Measurements from ENCODE around the gene RBM24. TPM values are rescaled to one million over a fixed set of nuclear protein-coding genes. Genes with fewer than 3 reads are reported as not detected.

RBM24 gene
- total and polyA plus RNA-seq, 9 donors = 1.1 to 6.5 (median 2.0) TPM

DNA sequence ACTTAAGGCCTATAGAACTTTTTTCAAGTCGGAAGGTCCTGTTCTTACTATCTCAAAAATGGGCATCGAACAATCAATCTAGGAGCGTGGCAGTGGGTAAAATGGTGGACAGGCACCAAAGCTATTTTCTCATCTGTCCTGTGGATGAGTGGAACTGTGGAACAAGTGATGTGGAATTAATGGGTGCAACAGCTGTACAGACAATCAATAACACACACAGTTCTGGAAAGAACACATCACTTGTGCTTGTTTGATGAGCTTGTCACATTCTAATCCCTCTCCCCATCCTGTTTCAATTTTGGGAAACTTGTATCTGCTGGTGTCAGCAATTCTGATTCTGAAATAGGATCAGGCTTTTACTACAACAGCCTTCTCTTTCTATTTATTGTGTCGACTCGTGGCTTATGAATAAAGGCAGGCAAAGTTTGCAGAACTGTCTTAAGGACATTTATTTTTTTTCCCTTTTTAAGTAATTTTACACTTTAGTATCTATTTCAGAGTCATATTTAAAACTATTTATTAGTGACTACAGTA lies 11.5 kb downstream of the RBM24 start:
- Histone ChIP-seq H3K4me1 (ENCODE audit: insufficient read depth) (no peaks in the 10 kb centered on the region), H3K4me3 (no peak overlapping the region), H3K27me3 (no peaks in the 10 kb centered on the region), H3K9me3 (no peaks in the 10 kb centered on the region), H3K36me3 (no peaks in the 10 kb centered on the region), H3K27ac (no peak overlapping the region)
- TF ChIP-seq EP300 (IDR thresholded peaks at IDR 0.05) = no peak
- TF ChIP-seq POLR2A (IDR thresholded peaks at IDR 0.05) = no peak
- TF ChIP-seq, protein P1, sequence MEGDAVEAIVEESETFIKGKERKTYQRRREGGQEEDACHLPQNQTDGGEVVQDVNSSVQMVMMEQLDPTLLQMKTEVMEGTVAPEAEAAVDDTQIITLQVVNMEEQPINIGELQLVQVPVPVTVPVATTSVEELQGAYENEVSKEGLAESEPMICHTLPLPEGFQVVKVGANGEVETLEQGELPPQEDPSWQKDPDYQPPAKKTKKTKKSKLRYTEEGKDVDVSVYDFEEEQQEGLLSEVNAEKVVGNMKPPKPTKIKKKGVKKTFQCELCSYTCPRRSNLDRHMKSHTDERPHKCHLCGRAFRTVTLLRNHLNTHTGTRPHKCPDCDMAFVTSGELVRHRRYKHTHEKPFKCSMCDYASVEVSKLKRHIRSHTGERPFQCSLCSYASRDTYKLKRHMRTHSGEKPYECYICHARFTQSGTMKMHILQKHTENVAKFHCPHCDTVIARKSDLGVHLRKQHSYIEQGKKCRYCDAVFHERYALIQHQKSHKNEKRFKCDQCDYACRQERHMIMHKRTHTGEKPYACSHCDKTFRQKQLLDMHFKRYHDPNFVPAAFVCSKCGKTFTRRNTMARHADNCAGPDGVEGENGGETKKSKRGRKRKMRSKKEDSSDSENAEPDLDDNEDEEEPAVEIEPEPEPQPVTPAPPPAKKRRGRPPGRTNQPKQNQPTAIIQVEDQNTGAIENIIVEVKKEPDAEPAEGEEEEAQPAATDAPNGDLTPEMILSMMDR (IDR thresholded peaks at IDR 0.05) = no peak
- intact Hi-C loops (cut with DNase I) = no loop called here
- no peak for DNase-seq
- 78 to 88% (median 88%) methylated on average over 5 of the region's 5 CpGs for WGBS, 3 donors

- no peak for TF ChIP-seq POLR2A (IDR thresholded peaks at IDR 0.05)
- no peak for TF ChIP-seq EP300 (IDR thresholded peaks at IDR 0.05)
- TF ChIP-seq, protein P1 (IDR thresholded peaks at IDR 0.05) = no peak
- intact Hi-C loops (cut with DNase I) = no loop called here
- DNase-seq = no peak
- H3K27me3 ChIP-seq = no peaks in the 10 kb centered on the region
- no peak overlapping the region for H3K4me3 ChIP-seq
- no peaks in the 10 kb centered on the region for H3K4me1 ChIP-seq (ENCODE audit: insufficient read depth)
- 93 to 97% (median 94%) methylated on average over 1 of the region's 1 CpG for WGBS, 3 donors
- H3K27ac ChIP-seq = no peak overlapping the region
- no peaks in the 10 kb centered on the region for H3K36me3 ChIP-seq
- H3K9me3 ChIP-seq = no peaks in the 10 kb centered on the region
Measured at GRCh38 chr6:17293395-17293794, 12.2 kb downstream of the RBM24 start.

DNA sequence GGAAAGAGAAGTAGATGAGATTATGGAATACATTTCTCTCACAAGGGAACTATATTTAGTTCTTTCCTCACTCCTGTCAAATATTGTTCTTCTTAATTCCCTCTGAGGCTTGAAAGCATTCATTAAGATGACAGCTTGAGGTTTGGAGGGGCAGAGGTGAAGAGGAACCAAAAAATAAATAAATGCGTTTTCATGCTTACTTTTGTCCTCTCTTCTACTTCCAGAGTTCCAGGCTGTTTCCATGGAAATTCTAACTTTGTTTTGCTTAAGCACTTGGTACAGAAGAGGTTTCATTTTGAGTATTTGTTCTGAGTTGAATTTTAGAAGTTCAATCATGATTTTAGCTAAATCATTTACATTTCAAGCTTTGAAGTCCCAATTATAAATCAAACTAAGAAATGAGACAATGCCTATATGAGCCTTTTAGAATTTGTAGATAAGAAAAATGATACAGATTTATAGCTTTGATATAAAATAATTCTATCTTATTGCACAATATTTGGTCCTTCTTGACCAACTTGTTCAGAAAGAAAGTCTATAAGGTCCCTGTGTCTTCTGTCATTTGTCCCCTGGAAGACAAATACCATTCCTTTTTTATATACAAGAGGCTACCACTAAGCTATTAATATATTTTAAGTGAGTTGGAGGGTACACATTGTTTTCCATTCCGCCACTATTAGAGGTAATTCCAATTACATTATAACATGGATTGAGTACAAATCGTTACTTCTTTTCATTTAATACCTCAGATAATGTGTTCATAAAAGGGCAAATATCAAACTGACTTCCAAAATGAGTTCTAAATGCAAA lies 16.3 kb downstream of the RBM24 start:
- Histone ChIP-seq H3K4me1 (ENCODE audit: insufficient read depth) (no peaks in the 10 kb centered on the region), H3K36me3 (no peaks in the 10 kb centered on the region), H3K9me3 (no peaks in the 10 kb centered on the region), H3K27ac (no peak overlapping the region), H3K4me3 (no peak overlapping the region), H3K27me3 (no peaks in the 10 kb centered on the region)
- no peak for DNase-seq
- 54 to 59% (median 59%) methylated on average over 3 of the region's 3 CpGs for WGBS, 3 donors
- intact Hi-C loops (cut with DNase I) = no loop called here
- TF ChIP-seq, protein P1 (IDR thresholded peaks at IDR 0.05) = no peak
- no peak for TF ChIP-seq EP300 (IDR thresholded peaks at IDR 0.05)
- TF ChIP-seq POLR2A (IDR thresholded peaks at IDR 0.05) = no peak

DNA sequence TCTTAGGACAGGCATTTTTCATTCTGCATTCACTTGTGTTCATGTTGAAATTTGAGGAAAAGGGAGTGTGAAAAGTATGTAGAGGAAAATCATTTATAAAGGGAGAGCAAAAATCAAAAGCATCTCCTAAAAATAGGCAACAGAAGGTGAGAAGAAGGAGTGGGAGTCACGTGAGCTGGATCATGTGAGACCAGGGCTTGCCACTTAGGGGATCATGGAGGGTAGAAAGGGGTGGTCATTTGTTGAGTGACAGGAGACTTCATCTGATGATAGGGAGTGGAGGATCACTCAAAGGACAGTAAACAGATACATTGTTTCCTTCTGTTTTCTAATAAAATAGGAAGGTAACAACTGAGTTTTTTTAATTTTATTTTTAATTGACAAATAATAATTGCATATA lies 17.1 kb downstream of the RBM24 start:
- Histone ChIP-seq H3K27me3 (no peaks in the 10 kb centered on the region), H3K4me3 (no peak overlapping the region), H3K36me3 (no peaks in the 10 kb centered on the region), H3K9me3 (no peaks in the 10 kb centered on the region), H3K27ac (no peak overlapping the region), H3K4me1 (ENCODE audit: insufficient read depth) (no peaks in the 10 kb centered on the region)
- 53 to 66% (median 64%) methylated on average over 1 of the region's 1 CpG for WGBS, 3 donors
- intact Hi-C loops (cut with DNase I) = no loop called here
- TF ChIP-seq, protein P1 (IDR thresholded peaks at IDR 0.05) = no peak
- TF ChIP-seq POLR2A (IDR thresholded peaks at IDR 0.05) (no peak), EP300 (IDR thresholded peaks at IDR 0.05) (no peak)
- DNase-seq = no peak

Measured in ovary (tissue), 9 donors.